ENCODE measurements around the gene RANBP9.
A peak's percentile ranks its signal among the peaks of the same experiment; 100 is the strongest.

Gene RANBP9

DNA sequence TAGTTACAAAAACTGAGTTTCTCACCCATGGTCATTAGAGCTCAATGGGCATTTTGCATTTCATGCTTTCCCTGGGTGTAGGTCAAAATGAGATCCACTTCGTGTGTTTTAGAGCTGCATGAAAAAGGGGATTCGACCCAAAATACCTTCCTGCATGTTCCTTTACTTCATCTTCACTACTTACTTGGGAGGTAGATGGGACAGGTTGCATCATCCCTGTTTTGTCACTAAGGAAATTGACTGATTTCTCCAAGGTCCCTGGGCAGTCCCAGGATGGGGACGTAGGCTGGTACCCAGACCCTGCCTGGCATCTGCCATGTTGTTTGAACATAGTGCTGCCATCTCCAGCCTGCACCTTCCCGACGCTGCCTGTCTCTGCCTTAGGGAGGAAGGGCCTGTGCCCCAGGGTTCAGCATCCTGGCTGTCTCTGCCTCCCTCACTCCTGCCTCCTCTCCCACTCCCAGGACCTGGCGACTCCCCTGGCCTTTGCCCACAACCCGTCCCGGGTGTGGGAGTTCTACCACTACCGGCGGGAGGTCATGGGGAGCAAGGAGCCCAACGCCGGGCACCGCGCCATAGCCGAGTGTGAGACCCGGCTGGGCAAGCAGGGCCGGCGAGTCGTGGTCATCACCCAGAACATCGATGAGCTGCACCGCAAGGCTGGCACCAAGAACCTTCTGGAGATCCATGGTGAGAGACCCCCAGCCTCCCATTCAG, 120.3 kb downstream of the RANBP9 start:
- no peak for DNase-seq

DNA sequence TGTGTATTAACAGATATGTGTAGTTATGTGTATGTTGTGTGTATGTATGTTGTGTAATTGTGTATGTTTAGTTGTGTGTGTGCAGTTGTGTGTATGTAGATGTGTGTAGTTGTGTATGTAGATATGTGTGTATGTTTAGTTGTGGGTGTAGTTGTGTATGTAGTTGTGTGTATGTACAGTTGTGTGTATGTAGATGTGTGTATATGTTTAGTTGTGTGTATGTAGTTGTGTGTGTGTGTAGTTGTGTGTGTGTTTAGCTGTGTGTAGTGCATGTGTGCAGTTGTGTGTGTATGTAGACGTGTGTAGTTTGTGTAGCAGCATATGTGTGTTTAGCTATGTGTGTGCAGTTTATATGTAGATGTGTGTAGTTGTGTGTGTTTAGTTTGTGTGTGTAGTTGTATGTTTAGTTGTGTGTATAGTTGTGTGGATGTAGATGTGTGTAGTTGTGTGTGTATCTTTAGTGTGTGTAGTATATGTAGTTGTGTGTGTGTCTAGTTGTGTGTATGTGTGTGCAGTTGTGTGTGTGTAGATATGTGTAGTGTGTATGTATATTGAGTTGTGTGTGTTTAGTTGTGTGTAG, 121.0 kb downstream of the RANBP9 start:
- DNase-seq: no peak

DNA sequence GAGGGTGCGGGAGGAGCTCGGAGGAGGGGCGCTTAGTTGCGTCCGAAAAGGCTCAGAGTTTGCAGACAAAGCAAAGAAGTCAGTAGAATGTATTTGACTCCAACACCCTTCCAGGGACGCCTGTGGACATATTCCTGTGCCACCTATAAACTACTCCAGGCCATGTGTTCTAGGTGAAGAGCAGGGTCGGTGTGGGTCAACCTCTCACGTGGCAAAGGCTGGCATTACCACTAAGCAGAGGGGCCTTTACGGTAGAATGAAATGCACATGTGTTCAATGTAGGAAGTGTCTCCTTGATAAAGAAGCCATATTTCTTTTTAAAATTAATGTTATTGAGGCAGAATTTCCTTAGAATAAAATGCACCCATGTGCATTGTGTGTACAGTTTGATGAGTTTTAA, 121.8 kb downstream of the RANBP9 start:
- no peak for DNase-seq

DNA sequence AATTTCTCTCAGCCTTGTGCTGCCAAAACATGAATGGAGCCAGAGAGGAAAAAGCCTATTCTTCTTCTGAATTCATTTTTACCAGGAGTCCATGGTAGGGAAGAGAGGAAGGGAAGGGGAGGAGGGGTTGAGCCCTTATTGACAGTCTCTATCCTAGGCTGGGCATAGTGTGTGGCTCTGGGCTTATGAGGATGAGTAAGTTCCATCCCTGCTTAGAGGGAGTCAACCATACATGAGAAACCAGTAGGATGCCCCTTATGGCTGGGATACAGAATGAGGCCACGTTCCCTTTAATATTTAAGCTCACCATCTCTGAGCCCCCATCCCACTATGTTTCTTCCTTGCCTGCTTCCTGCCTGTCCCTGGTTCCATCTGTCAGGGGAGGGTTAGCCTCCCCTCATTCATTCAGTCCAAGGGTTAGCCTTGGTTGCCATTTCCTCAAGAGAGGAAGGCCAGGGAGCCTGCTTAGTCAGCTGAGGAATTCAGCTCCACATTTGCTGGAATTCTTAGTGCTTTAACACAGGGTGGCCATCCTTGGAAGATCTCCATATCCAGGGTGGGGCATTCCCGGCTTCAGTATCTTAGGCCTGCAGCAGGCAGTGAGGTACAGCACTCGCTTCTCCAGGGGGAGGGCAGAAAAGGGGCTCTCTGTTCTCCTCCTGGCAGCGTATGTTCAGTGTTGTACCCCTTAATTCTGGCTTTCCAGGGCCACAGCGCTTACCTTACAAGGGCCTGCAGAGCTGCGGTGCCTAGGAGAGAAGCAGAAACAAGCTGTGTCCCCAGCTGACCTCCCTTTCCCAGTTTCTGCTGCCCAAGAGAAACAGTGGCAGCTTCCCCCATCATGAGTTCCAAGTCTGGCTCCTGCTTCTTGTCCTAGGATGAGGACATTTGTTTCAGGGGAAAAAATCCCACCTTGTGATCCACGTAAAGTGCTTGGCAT, 124.8 kb downstream of the RANBP9 start:
- DNase-seq: no peak

DNA sequence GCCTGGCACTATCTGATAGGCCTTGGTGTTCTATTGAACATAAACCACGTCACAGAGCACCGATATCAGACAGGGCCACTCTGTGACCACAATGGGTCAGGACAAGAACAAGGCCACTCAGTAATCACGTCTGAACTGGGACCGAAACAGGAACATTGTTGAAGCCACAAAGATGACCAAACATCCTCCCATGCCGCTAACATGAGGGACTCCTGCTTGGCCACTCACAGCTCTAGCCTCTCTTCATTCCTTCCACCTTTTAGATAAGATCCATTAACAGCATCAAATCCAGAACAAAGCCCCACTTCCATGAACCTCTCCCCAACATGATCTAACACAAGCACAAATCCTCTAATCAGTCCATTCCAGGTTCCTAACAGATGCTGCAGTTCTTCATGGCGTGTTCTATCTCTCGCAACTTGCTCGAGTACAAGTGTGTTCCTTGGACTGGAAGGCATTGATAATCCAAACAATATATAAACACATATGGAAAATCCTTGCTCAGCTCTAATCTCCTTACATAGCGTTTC, 129.9 kb downstream of the RANBP9 start:
- no peak for DNase-seq

DNA sequence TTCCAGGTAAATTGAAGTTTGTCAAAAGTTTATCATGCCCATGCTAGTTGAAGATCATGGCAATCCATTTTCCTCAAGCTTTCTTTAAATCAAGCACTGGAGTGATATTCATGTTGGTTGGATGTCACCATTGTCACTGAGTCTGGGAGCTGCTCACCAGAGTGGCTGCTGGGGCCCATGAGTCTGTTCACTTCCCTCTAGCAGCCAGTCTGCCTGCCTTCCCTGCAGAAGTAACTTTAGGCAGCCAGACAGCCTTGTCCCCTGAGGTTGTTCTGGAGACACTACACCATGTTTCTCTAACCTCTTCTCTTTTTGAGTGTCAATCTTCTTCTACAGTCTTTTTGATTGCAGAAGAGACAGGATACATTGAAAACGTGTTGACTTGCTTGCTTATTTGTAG, 131.7 kb downstream of the RANBP9 start:
- DNase-seq: no peak

DNA sequence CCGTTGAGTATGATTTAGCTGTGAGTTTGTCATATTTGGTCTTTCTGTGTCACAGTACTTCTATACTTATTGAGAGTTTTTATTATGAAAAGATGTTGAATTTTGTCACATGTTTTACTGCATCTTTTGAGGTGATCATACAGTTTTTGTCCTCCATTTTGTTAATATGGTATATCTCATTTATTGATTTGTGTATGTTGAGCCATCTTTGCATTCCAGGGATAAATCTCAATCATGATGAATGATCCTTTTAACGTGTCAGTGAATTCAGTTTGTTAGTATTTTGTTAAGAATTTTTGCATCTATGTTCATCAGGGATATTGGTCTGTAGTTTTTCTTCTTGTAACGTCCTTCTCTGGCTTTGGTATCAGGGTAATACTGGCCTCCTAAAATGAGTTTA, 133.7 kb downstream of the RANBP9 start:
- DNase-seq: no peak

DNA sequence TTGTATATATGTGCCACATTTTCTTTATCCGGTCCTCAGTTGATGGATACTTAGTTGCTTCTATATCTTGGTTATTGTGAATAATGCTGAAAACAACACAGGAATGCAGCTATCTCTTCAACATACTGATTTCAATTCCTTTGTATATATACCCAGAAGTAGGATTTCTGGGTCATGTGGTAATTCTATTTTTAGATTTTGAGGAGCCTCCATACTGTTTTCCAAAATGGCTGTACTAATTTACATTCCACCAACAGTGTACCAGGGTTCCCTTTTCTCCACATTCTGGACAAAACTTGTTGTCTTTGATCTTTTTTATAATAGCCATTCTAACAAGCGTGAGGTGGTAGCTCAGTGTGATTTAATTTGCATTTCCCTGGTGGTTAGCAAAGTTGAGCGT, 135.6 kb downstream of the RANBP9 start:
- DNase-seq: no peak

DNA sequence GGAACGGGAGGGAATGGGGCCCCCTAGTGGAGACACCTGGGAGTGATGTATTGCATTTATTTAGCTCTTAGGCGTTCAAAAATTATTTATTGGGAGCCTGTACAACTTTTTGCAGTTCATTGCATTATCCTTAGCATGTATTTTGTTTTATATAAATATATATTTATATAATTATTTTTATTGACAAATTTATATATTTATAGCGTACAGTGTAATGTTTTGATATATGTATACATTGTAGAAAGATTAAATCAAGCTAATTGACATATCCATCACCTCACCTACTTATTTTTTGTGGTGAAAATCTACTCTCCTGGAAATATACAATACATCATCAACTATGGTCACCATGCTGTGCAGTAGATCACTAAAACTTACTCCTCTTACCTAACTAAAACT, 136.3 kb downstream of the RANBP9 start:
- DNase-seq: no peak

DNA sequence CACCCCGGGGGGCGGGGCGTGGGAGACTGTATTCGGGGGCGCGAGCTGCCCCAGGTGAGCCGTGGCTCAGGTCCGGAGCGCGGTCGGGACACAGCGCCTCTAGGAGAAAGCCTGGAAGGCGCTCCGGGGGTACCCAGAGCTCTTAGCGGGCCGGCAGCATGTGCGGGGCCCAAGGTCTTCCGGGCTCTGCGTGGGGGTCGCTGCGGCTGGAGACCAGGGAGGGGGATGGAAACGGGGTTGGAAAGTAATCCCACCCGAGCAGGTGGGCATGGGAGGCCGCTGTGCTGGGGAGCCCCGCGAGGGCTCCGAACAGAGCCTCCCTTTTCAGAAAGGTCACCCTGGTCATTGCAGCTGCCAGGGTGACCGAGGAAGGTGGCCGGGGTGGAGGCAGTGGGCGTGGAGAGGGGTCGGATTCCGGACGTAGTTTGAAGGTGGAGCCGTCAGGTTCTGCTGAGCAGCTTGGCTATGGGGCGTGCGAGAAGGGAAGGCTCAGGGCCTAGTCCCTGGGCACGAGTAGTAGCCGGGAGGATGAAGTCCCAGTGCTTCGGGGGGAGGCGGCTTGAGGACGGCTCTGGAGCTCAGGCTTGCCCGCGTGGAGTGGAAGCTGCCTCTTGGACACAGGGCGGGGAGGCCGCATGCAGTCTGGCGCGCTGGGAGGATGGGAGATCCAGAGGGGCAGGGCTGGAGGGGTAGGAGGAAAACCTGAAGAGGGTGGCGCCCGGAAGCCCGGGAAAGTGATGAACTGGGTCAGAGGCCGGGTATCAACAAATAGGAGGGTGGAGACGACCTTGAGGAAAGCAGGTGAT, 136.9 kb downstream of the RANBP9 start, which contains the start of gene SIRT5:
TSS of gene SIRT5 (plus strand) at position 31 of the 806 bp plus-strand sequence. CDS start 9,510 bp downstream, outside the sequence.
- peak; percentile 58 for DNase-seq

DNA sequence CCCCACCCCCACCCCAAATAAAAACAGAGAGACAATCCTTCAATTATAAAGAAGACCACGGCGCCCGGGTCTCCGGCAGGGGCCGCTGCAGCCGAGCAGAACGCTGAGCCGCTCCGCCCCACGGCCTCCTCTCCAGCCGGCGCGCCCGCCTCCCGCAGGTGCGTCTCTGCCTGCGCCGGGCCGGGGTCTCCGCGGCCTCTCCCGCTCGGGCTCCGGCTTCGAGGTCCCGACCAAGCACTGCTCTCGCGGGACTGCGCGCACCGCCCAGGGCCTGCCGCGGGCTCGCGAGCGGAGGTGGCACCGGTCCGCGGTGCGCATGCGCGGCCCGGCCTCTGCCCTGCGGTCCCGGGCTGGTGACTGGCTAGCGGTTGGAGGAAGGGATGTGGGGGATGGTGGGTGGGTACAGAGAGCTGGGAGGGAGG, 137.5 kb downstream of the RANBP9 start:
- peak; percentile 89 for DNase-seq

DNA sequence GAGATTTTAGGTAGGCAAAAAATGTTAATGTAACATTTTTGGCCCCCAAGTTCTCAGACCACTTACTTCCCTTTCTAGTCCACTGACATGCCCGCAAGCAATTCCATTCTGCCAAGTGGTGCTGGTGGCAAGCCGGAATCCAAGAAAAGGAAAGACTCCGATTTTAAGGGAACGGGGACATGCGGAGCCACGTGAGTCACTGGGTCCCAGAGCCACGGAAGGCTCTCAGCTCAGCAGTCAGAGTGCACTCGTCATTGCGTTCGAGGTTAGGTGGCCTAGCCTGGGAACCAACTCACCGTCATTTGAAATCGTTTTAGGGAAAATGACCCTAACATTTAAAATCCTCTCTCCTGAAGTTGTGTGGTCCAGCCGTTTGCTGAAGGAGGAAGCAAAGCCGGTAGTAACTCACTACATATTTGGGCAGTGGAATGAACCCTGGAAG, 137.9 kb downstream of the RANBP9 start:
- no peak for DNase-seq

DNA sequence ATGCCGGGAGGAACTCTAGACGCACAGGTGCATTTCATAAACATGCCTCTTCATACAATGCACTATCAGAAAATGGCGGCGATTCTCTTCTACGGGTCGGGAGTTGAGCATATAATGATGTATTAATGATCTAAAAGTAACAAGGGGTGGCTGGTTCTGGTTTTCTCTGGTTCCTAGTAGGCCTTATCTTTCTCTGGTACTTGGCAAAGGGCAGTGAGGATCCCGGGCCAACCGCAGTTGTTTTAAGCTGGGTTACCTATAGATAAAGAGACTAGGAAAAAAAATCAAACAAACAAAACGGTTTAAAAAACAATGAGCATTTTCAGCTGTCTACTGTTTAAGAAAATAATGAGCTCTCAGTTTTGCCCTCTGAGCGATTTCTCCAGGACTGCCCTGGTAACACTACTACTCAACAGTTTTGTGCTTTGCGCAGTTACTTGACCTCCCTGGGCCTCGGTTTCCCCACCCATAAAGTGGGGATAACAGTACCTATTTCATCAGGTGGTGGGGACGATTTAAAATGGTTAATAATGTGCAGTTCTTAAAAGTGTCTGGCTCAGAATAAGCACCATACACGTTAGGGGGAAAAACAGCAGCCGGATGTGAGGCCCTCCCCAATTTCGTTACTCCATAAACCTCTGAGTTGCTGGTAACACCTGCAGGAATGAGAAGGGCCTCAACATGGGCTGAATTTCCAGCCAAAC, 138.5 kb downstream of the RANBP9 start:
- DNase-seq: no peak

DNA sequence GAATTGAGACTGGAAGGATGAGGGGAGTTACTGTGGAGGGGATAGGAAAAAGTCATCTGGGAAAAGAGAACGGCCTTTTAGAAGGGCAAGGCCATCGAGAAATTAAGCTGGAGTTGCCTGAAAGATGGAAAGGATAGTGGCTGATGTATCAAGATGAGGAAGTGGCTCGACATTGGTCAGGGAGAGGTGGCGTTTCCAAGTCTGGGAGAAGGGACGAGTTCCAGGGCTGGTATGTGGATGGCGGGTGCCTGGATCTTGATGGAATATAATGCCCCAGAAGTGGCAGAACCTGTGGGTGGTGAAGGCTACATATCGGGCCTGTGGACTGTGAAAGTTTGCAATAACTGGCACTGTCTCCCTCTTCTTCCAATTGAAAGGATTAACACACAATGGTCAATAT, 139.4 kb downstream of the RANBP9 start:
- no peak for DNase-seq
